DMS 273 (cell line): Measurements from ENCODE around the gene ADCYAP1R1.

Experiments used
- DNase-seq: peaks from one replicate; lab custom pipeline; 2025; ENCODE audit not compliant: unreplicated experiment; lab: John Stamatoyannopoulos, UW

Gene ADCYAP1R1

DNA sequence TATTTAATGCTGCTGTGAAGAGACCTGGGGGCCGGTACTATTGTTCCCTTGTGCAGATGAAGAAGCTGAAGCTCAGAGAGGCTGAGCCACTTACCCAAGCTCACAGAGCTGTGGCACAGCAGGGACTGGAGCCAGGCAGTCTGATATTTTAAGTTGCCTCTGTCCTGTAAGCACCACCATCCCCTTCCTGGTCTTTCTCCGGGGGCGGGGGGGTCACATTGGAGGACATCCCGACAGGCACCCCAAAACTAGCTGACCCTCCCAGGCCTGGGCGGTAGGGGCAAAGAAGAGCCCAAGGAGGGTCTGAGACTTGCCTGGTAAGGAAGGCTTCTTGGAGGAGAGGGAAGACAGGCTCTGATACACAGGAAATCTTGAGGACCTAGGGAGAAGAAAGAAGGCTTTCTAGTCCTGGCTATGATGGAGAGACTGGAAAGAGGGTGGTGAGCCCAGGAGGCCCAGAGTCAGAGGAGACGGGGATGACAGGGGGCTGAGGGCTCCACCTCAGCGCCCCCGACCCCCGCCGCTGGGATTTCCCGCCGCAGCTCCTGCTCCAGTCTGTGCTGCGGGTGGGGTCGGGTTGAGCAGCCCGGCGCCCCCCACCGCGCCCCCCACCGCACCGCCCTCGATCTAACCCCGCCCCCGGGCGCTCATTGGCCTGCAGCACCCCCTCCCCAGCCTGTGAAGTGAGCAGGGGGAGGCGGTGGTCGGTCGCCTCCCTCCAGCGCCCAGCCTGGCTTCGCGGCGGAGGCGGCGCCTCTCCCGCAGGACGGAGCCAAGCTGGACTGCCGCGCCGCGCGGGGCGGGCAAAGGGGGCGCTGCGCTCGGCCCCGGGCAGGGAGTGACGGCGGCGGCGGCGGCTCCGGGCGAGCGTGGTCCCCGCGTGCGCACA, at the start of gene ADCYAP1R1:
Gene ADCYAP1R1, plus strand, starts transcription at position 711 of the 889 bp plus-strand sequence. CDS start 10,957 bp downstream, outside the sequence.
- peak; percentile 89 for DNase-seq

DNA sequence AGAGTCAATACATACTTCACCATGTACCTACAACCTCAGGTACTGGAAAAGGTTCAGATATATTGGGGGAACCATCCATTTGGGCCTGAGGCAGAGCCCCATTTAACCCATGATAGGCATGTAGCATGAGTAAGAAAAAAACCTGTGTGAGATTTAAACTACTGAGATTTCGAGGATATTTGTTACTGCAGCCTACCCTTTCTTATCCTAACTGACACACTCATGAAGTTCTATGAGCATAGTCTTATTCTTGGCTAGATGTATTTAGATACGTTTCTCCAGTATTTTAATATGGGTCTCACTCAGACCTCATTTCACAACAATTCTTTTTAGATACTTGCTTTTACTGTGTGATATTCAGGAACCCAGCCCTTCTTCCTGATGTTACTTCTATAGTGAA, 49.0 kb upstream of the ADCYAP1R1 start:
- no peak for DNase-seq

DNA sequence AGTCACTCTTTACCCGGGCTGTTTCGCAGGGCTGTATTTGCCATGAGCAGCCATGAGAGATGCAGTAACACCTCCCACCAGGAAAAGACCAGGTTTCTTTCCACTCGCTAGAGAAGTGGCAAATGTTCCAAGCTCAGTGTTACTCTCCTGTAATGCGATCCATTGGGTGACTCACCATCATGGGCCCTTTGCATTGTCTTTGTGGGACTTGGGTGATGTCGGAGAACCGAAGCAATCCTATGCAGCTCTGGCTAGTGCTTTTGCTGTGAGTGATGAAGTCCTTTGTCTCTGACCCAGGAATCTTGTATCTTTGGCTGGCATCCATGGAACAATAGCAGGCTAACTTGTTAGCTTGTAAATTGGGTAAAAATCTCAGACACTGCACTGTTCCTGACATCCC, 48.4 kb upstream of the ADCYAP1R1 start:
- DNase-seq = no peak

DNA sequence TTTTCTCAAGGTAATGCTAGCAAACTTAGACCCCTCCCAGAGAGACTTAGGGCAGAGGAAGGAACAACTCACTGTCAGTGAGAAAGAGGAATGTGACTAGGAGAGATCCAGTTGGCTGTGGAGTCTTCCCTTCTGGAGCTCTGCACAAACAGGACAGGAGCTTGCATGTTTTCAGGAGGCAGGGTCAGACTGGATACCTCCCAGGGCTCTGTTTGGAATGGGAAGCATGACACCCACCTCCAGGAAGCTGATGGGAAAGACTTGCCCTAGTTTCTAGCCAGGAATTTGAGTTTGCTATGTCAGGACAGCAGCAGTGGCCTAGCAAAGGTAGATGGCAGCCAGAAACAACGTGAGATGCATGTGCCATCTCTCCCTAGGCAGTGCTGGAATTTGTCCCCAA, 47.7 kb upstream of the ADCYAP1R1 start:
- DNase-seq = no peak

- DNase-seq = peak; percentile 28
These were observed 45.3 kb upstream of the ADCYAP1R1 start for GRCh38 chr7:31006857-31007256.

DNA sequence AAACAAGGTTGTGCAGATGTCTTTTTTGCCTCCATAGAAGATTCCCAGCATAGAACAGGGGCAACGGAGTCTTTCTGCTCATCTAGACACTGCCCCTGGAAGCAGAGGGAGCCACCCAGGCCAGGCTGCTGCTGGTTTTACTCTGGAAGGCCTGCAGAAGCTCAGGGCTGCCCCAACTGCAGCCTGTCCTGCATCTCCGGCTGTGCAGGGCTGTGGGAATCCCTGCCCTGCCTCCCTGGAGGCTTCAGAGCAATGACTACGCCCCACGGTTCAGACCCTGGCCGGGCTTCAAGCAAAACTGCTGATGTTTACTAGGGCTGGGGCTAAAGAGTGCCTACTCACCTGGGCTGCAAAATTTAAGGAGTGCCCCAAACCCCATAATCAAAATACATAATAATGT, 44.5 kb upstream of the ADCYAP1R1 start:
- DNase-seq = no peak

GRCh38 chr7:31014826-31015225, 37.3 kb upstream of the ADCYAP1R1 start:
- DNase-seq = no peak

GRCh38 chr7:31017032-31017675, 35.0 kb upstream of the ADCYAP1R1 start:
- DNase-seq = peak; percentile 38

DNA sequence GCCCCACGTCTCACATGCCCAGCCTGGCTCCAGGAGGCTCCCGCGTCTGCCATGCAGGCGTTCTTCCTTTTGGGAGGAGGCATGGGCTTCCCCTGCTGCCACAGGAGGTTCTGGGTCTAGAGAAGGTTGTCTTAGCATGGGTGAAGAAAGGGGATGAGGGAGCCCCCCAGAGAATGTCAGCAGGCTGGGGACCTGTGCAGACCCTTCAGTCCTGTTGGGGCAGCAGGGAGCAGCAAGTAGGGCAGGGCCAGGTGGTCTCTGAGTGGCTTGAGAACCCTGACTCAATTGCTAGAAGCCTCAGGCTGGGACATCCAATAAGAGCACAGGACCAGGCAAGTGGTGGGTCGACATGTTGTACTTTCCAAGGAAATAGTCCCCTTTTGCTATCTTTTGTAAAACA, 34.4 kb upstream of the ADCYAP1R1 start:
- DNase-seq = no peak

GRCh38 chr7:31019509-31019908, 32.6 kb upstream of the ADCYAP1R1 start:
- DNase-seq = no peak

DNA sequence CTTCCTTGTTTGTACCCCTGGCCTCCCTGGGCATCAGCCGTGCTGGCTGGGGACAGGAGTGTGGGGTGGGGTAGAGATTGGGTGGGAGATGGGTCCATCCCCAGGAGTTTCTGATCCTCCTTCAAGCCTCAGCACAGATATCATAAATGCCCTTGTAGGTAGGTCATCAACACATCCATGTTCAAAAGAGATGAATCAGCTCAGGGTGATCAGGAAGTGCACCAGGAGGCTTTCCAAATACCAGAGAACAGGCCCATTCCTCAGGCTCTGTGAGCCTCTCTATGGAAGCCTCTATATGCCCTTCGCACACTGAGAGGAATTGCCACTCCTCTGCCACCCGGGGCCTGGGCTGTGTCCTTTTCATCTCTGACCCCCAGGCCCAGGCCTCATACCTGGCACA, 31.9 kb upstream of the ADCYAP1R1 start:
- no peak for DNase-seq

GRCh38 chr7:31020652-31021051, 31.5 kb upstream of the ADCYAP1R1 start:
- DNase-seq = peak; percentile 47

- no peak for DNase-seq
These were observed 30.0 kb upstream of the ADCYAP1R1 start for GRCh38 chr7:31022117-31022516.

DNA sequence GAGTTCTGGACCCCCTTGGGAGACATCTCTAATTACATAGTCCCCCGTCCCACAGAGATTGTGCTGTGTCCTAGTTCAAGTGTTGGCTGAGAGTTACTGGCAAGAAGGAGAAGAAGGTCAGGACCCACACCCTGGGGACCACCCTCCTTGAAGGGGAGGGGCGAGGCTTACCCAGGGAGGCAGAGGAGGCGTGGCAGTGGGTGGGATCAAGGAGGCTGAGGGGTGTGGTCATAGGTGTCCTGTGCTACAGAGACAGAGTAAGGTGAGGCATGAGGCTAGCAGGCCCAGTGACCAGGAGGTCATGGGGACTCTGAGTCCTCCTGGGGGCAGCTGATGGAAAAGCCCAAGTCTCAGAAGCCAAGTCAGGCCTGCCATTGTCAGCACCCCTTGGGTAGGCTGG, 29.4 kb upstream of the ADCYAP1R1 start:
- no peak for DNase-seq

DNA sequence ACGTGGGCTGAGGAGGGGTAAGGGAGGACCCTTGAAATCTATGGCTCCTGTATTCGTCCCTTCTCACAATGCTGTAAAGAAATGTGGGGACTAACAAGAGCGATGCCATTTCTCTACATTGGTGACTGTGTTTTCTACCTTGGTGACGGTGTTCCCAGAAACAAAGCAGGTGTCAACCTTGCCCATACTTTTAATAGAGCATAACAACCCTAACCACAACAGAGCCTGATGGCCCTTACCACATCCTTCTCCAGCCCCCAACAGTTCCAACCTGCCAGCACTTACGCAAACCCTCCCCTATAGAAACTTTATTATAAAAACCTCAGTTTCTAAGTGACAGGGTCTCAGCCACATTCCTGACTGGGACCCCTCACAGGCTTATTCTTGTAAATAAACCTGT, 28.2 kb upstream of the ADCYAP1R1 start:
- DNase-seq = no peak

DNA sequence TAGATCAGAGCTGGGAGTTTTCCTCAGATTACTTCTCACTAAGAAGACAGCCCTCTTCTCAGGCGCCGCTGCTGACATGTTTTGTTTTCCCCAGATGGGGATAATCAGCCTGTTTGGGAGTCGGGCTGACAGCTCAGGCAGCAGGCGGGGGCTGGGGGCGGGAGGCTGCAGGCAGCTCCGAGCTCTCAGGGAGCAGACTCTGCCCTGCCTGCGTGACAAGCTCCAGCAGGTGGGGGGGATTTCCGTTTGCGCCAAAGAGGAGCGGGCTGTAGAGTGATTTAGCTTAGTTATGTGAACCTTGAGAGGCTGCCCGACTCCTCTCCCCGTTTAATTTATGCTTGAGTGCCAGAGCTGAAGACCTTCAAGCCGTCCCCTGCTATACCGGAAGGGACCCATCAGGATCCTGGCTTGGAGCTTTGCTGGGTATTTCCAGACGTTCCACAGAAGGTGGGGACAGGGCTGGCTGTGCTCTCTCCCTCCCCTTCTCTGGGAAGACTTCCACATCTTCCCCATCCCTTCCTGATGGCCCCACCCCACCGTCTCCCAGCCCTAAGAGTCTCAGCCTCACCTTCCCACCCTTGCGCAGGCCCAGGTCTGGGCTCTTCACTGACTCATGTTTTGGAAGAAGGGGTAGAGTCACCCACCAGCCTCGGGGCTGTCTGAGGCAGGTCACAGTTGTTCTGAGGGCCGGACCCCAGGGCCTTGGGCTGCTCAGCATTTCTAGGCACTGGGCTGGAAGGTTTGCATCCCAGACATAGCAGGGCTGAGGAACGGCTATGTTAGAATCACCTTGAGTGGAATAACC, 24.7 kb upstream of the ADCYAP1R1 start:
- DNase-seq = peak; percentile 94

DNA sequence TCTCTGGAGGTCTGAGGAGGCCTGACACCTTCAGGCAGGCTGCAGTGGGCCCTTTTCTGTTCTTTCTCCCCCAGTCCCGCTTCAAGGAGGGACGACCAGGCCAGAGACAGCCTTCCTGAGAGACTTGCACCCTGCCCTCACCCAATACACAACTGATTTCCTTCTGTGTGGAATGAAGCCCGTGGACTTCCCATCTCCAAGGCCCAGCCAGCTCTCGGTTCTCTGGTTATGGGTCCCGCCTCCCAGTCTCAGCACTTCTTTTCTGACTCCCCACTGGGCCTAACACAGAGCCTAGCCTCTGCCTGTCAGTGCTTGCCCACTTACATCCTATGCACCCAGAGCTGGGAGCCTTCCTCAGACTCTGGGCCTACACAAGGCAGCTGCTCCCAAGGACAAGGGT, 24.1 kb upstream of the ADCYAP1R1 start:
- peak; percentile 69 for DNase-seq

- DNase-seq = peak; percentile 99
These were observed 23.6 kb upstream of the ADCYAP1R1 start for GRCh38 chr7:31028417-31028992.

GRCh38 chr7:31029251-31030042, 22.7 kb upstream of the ADCYAP1R1 start:
- DNase-seq = peak; percentile 67

- DNase-seq = peak; percentile 51
These were observed 18.3 kb upstream of the ADCYAP1R1 start for GRCh38 chr7:31033674-31034300.
